Lung (tissue), 12 donors: ENCODE measurements around the gene UVSSA. TPM values are rescaled to one million over a fixed set of nuclear protein-coding genes. Genes with fewer than 3 reads are reported as not detected.

Experiments
- ATAC-seq: fragments of 200-7000 bp; cut with Tn5 transposase; one replicate; pipeline ENCODE4 v1.9.1; 2020; ENCODE audit warnings: moderate number of reproducible peaks; ENCODE audit not compliant: insufficient read depth, low FRiP score
- DNase-seq, 3 donors: peaks; one replicate each; pipeline ENCODE4 v3.0.0-alpha.2; 2013 to 2017
- H3K27ac ChIP-seq, 2 donors: one replicate each; pipeline ENCODE4 v1.5.1; 2013; ENCODE audit warnings: mild to moderate bottlenecking in 2 of 2, moderate library complexity in 2 of 2, control low read depth in 1 of 2, inconsistent platforms in 1 of 2, low read depth in 1 of 2, low read length in 1 of 2
- H3K27me3 ChIP-seq, 3 donors: one replicate each; pipeline ENCODE4 v1.5.1; 2013; ENCODE audit warnings: low read length in 2 of 3; ENCODE audit not compliant: control insufficient read depth in 3 of 3, insufficient read depth in 3 of 3
- H3K36me3 ChIP-seq, 4 donors: one replicate each; pipeline ENCODE4 v1.5.1; 2013; ENCODE audit warnings: low read length in 4 of 4, mild to moderate bottlenecking in 1 of 4, moderate library complexity in 1 of 4; ENCODE audit not compliant: control insufficient read depth in 4 of 4, insufficient read depth in 4 of 4
- H3K4me1 ChIP-seq, 5 donors: one replicate each; pipeline ENCODE4 v1.5.1; 2013; ENCODE audit warnings: low read length in 5 of 5, mild to moderate bottlenecking in 2 of 5, moderate library complexity in 1 of 5; ENCODE audit not compliant: control insufficient read depth in 5 of 5, insufficient read depth in 5 of 5
- H3K4me3 ChIP-seq: one replicate; pipeline ENCODE4 v1.5.1; 2013; ENCODE audit warnings: mild to moderate bottlenecking, control low read depth, moderate library complexity
- H3K9ac ChIP-seq, 2 donors: one replicate each; pipeline ENCODE4 v1.5.1; 2013; ENCODE audit warnings: low read length in 2 of 2, control low read depth in 1 of 2; ENCODE audit not compliant: insufficient read depth in 1 of 2
- H3K9me3 ChIP-seq, 4 donors: one replicate each; pipeline ENCODE4 v1.5.1; 2013; ENCODE audit warnings: low read length in 3 of 4, mild to moderate bottlenecking in 1 of 4, moderate library complexity in 1 of 4; ENCODE audit not compliant: control insufficient read depth in 4 of 4, insufficient read depth in 3 of 4
- CTCF ChIP-seq: IDR thresholded peaks from 2 replicates; pipeline ENCODE4 v1.5.1; 2012; ENCODE audit warnings: mild to moderate bottlenecking; ENCODE audit errors: control extremely low read depth, extremely low read depth
- WGBS, 2 donors: extraction: QIAGEN DNeasy Blood & Tissue Kit; methylation state at CpG; one replicate each; pipeline ENCODE4 v1.1.7; 2013; 5-methylcytosine and 5-hydroxymethylcytosine counted together
- polyA plus RNA-seq, 2 donors: library from polyadenylated mRNA; stranded (reverse); fragments of 200-250 nt; gene quantifications; one replicate each; pipeline ENCODE4 v1.2.1, GENCODE V29; 2013
- total RNA-seq, 2 donors: library from RNA; depleted of rRNA in 1 of 2; stranded (reverse); fragments of >200 nt in 1 of 2; gene quantifications; one replicate each; pipeline ENCODE4 v1.2.1, GENCODE V29; 2014 to 2021
- donor health status: control.
- donor health status: control.
- donor health status: Bipolar disorder and iron deficiency.
- donor health status: healthy.
- donor health status: DM: yes; HTN: yes; CAD: no.

UVSSA gene
- total and polyA plus RNA-seq, 4 donors: 9.8 to 50.9 (median 17.7) TPM

- no peak for ATAC-seq
- H3K36me3 ChIP-seq: peaks cover 3 to 61% (median 44%) of the 10 kb centered on the region in 4 donors
- H3K9ac ChIP-seq: no peak overlapping the region
- H3K27me3 ChIP-seq: no peaks in the 10 kb centered on the region
- peaks cover 0 to 3% (median 0%) of the 10 kb centered on the region in 4 donors for H3K9me3 ChIP-seq
- no peak overlapping the region for H3K4me3 ChIP-seq
- no peak overlapping the region for H3K27ac ChIP-seq
- no peak for TF ChIP-seq CTCF
- WGBS, 2 donors: 89 to 91% methylated on average over 14 to 16 of the region's 16 CpGs
- H3K4me1 ChIP-seq: no peaks in the 10 kb centered on the region
- no peak for DNase-seq
These were observed 30.4 kb upstream of the UVSSA start for GRCh38 chr4:1316537-1317168.

GRCh38 chr4:1317177-1318045, 29.6 kb upstream of the UVSSA start:
- no peak for DNase-seq
- 93 to 97% methylated on average over 29 of the region's 29 CpGs for WGBS, 2 donors

GRCh38 chr4:1318046-1318375, 29.0 kb upstream of the UVSSA start:
- no peak for ATAC-seq
- Histone ChIP-seq H3K27ac (no peak overlapping the region), H3K9ac (no peak overlapping the region), H3K27me3 (no peaks in the 10 kb centered on the region), H3K36me3 (peaks cover 3 to 57% (median 43%) of the 10 kb centered on the region in 4 donors), H3K4me3 (no peak overlapping the region), H3K9me3 (peaks cover 0 to 3% (median 0%) of the 10 kb centered on the region in 4 donors), H3K4me1 (no peaks in the 10 kb centered on the region)
- no peak for DNase-seq
- WGBS, 2 donors: 97 to 98% methylated on average over 13 of the region's 13 CpGs
- TF ChIP-seq CTCF: no peak

More at GRCh38 chr4:1317177-1318045, 29.6 kb upstream of the UVSSA start:
- Histone ChIP-seq H3K9ac (no peak overlapping the region), H3K9me3 (peaks cover 0 to 3% (median 0%) of the 10 kb centered on the region in 4 donors), H3K27ac (no peak overlapping the region), H3K36me3 (peaks cover 3 to 61% (median 43%) of the 10 kb centered on the region in 4 donors), H3K27me3 (no peaks in the 10 kb centered on the region), H3K4me1 (no peaks in the 10 kb centered on the region), H3K4me3 (no peak overlapping the region)
- TF ChIP-seq CTCF: no peak
- ATAC-seq: no peak
